MM.1S (cell line): ENCODE results near the gene CDS2.
A peak's percentile ranks its signal among the peaks of the same experiment; 100 is the strongest.

Experiments used
- DNase-seq: peaks from one replicate; pipeline ENCODE4 v3.0.0-alpha.2; 2015
- H2AFZ ChIP-seq: fragments of 300-600 bp; sonication (generic); 2 replicates; pipeline ENCODE4 v1.6.0; 2016; ENCODE audit warnings: antibody characterized with exemption, low read length
- H3F3A ChIP-seq: fragments of 300-600 bp; sonication (generic); 2 replicates; pipeline ENCODE4 v1.6.1; 2016; ENCODE audit warnings: mild to moderate bottlenecking, antibody characterized with exemption, low read length, moderate library complexity, mixed read lengths; ENCODE audit not compliant: insufficient read depth
- H3K27ac ChIP-seq: fragments of 300-600 bp; sonication (generic); 2 replicates; pipeline ENCODE4 v1.5.1; 2016; ENCODE audit warnings: mild to moderate bottlenecking, low read length
- H3K27me3 ChIP-seq: fragments of 300-600 bp; sonication (generic); replicated peaks from 2 replicates; pipeline ENCODE4 v1.6.0; 2016; ENCODE audit warnings: low read length; ENCODE audit not compliant: insufficient read depth
- H3K36me3 ChIP-seq: fragments of 300-600 bp; sonication (generic); replicated peaks from 2 replicates; pipeline ENCODE4 v1.6.1; 2016; ENCODE audit warnings: mild to moderate bottlenecking, low read length, mixed read lengths; ENCODE audit not compliant: insufficient read depth
- H3K4me1 ChIP-seq: fragments of 300-600 bp; sonication (generic); 2 replicates; pipeline ENCODE4 v1.6.1; 2016; ENCODE audit warnings: low read length, mixed read lengths
- H3K4me2 ChIP-seq: fragments of 300-600 bp; sonication (generic); 2 replicates; pipeline ENCODE4 v1.6.0; 2016; ENCODE audit warnings: low read depth, low read length
- H3K4me3 ChIP-seq: fragments of 300-600 bp; sonication (generic); 2 replicates; pipeline ENCODE4 v1.5.1; 2016; ENCODE audit warnings: low read length, mixed read lengths
- H3K79me2 ChIP-seq: fragments of 300-600 bp; sonication (generic); 2 replicates; pipeline ENCODE4 v1.6.1; 2016; ENCODE audit warnings: mixed run types, low read length, mixed read lengths
- H3K9ac ChIP-seq: fragments of 300-600 bp; sonication (generic); 2 replicates; pipeline ENCODE4 v1.6.1; 2016; ENCODE audit warnings: low read length, mixed read lengths
- H3K9me2 ChIP-seq: fragments of 300-600 bp; sonication (generic); replicated peaks from 2 replicates; pipeline ENCODE4 v1.6.1; 2016; ENCODE audit warnings: mild to moderate bottlenecking, low read length, mixed read lengths; ENCODE audit not compliant: insufficient read depth
- H3K9me3 ChIP-seq: fragments of 300-600 bp; sonication (generic); replicated peaks from 2 replicates; pipeline ENCODE4 v1.6.1; 2016; ENCODE audit warnings: mild to moderate bottlenecking, low read length, mixed read lengths; ENCODE audit not compliant: insufficient read depth
- H4K20me1 ChIP-seq: fragments of 300-600 bp; sonication (generic); 2 replicates; pipeline ENCODE4 v1.6.1; 2016; ENCODE audit warnings: mild to moderate bottlenecking, low read length, moderate library complexity, mixed read lengths; ENCODE audit not compliant: insufficient read depth
- EZH2 ChIP-seq: fragments of 300-600 bp; sonication (generic); optimal IDR thresholded peaks from 2 replicates; pipeline ENCODE3; 2017; ENCODE audit warnings: low read depth, mild to moderate bottlenecking, antibody characterized with exemption, low read length, mixed read lengths
- EZH2phosphoT487 ChIP-seq: fragments of 300-600 bp; sonication (generic); IDR thresholded peaks from 2 replicates; pipeline ENCODE4 v1.6.1; 2018; ENCODE audit warnings: antibody characterized with exemption, low read length
- TF ChIP-seq, protein P1 (sequence below): fragments of 300-600 bp; sonication (generic); IDR thresholded peaks from 2 replicates; pipeline ENCODE4 v1.5.1; 2016; ENCODE audit warnings: antibody characterized with exemption, low read length, mixed read lengths

CDS2 gene

DNA sequence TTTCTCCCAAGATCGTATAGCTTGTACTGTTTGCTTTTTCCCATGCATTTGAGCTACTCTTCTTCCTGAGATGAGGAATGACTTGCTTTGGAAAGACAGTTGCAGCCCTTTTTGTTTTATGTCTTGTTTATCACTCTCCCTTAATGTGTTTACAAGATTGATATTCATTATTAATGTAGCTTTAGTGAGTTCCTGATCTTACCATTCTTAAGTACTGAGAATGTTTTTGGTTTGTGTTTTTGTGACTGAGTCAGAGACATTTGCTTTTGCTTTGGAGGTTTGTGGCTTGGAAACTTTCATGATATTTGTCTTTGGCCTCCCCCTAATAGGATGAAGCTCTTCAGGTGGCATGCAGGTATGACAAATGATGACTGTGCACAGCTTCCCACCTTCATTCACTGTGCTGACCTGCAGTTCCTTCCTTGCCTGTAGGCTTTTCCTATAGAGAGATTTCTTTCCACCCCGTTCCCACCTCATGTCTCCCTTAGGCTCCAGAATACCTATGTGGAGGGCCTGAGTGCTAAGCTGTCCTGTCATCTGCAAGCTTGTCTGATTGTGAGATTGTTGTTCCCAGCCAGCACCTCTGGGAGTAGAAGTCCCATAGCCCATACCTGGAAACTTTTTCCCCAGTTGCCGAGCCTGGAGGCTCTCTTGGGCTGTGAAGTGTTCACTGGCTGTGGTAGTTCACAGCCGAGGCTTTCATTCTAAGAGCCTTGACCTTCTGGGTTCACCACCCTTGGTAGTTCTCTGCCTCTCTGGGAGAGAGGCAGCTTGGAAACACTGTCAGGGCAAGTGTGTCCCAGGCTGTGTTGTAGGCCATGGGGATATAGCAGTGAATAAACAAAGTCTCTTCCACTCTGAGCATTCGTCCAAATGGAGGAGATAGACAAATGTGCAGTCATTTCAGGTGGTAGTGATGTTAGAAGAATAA, 27.1 kb downstream of the CDS2 start:
- Histone ChIP-seq H4K20me1 (no peaks in the 10 kb centered on the region), H3K9me2 (no peaks in the 10 kb centered on the region), H3K9ac (no peak overlapping the region), H3K27ac (peak overlapping the region; percentile 43; the same call in 1 of the 2 replicates), H3K4me3 (no peak overlapping the region), H3K79me2 (peaks cover 77% of the 10 kb centered on the region), H2AFZ (no peak overlapping the region), H3K36me3 (no peaks in the 10 kb centered on the region), H3K4me1 (peaks cover 25% of the 10 kb centered on the region), H3F3A (peaks cover 8% of the 10 kb centered on the region; the same call in 1 of the 2 replicates), H3K27me3 (no peaks in the 10 kb centered on the region), H3K9me3 (no peaks in the 10 kb centered on the region), H3K4me2 (peak overlapping the region; percentile 10; the same call in 1 of the 2 replicates)
- DNase-seq, result peak; percentile 51
- TF ChIP-seq EZH2phosphoT487 (no peak), EZH2 (no peak)
- TF ChIP-seq, protein P1, sequence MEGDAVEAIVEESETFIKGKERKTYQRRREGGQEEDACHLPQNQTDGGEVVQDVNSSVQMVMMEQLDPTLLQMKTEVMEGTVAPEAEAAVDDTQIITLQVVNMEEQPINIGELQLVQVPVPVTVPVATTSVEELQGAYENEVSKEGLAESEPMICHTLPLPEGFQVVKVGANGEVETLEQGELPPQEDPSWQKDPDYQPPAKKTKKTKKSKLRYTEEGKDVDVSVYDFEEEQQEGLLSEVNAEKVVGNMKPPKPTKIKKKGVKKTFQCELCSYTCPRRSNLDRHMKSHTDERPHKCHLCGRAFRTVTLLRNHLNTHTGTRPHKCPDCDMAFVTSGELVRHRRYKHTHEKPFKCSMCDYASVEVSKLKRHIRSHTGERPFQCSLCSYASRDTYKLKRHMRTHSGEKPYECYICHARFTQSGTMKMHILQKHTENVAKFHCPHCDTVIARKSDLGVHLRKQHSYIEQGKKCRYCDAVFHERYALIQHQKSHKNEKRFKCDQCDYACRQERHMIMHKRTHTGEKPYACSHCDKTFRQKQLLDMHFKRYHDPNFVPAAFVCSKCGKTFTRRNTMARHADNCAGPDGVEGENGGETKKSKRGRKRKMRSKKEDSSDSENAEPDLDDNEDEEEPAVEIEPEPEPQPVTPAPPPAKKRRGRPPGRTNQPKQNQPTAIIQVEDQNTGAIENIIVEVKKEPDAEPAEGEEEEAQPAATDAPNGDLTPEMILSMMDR, result no peak

DNA sequence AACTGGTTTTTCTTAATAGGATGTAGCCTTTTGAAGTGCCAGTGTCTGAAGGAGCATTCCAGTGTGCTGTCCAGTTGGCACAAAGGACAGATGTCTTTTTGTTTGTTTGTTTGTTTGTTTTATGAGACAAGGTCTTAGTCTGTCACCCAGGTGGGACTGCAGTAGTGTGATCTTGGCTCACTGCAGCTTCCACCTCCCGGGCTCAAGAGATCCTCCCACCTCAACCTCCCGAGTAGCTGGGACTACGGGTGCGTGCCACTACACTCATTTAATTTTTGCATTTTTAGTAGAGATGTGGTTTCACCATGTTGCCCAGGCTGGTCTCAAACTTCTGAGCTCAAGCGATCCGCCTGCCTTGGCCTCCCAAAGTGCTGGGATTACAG, 27.7 kb downstream of the CDS2 start:
- TF ChIP-seq, protein P1, result no peak
- TF ChIP-seq EZH2 (no peak), EZH2phosphoT487 (no peak)
- H3K9ac ChIP-seq, result no peak overlapping the region
- no peaks in the 10 kb centered on the region for H3K9me2 ChIP-seq

DNA sequence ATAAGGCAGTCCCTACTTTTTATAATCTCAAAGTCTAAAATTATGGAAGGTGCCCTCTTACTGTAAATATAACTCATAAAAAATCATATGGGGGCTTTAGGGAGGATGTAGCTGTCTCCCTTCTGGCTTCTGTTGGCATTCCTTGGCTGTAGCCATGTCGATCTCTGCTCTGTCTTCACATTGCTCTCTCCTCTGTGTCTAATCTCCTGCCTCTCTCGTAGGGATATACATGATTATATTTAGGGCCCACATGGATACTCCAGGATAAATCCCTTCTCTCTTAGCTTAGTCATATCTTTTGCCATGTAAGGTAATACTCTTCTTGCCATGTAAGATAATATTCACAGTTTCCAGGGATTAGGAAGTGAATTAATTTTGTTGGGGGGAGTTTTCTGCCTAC, 28.6 kb downstream of the CDS2 start:
- Histone ChIP-seq H3K27ac (no peak overlapping the region), H3K79me2 (peaks cover 62% of the 10 kb centered on the region), H2AFZ (no peak overlapping the region), H3K9me3 (no peaks in the 10 kb centered on the region), H3K4me2 (no peak overlapping the region), H3K36me3 (no peaks in the 10 kb centered on the region), H3F3A (peaks cover 8% of the 10 kb centered on the region; the same call in 1 of the 2 replicates), H3K9ac (no peak overlapping the region), H4K20me1 (no peaks in the 10 kb centered on the region), H3K27me3 (no peaks in the 10 kb centered on the region), H3K4me1 (peaks cover 22% of the 10 kb centered on the region), H3K9me2 (no peaks in the 10 kb centered on the region), H3K4me3 (no peak overlapping the region)
- TF ChIP-seq, protein P1, result no peak
- TF ChIP-seq EZH2phosphoT487, result no peak
- no peak for TF ChIP-seq EZH2
- no peak for DNase-seq

More for the DNA sequence above, 27.7 kb downstream of the CDS2 start:
- Histone ChIP-seq H3K27ac (no peak overlapping the region), H3F3A (peaks cover 8% of the 10 kb centered on the region; the same call in 1 of the 2 replicates), H4K20me1 (no peaks in the 10 kb centered on the region), H3K27me3 (no peaks in the 10 kb centered on the region), H3K4me1 (peaks cover 22% of the 10 kb centered on the region), H3K4me3 (no peak overlapping the region), H3K36me3 (no peaks in the 10 kb centered on the region), H3K9me3 (no peaks in the 10 kb centered on the region), H3K79me2 (peaks cover 71% of the 10 kb centered on the region), H3K4me2 (no peak overlapping the region), H2AFZ (no peak overlapping the region)
- DNase-seq, result no peak
